HL-60 (cell line): ENCODE data around the gene NRF1.

Source experiments
- DNase-seq, 2 experiments: peaks; one replicate each; pipeline ENCODE4 v3.0.0-alpha.2; 2010 to 2020; ENCODE audit warnings: low read depth in 1 of 2, low spot score in 1 of 2
- H3K27ac ChIP-seq: fragments of 250-450 bp; sonication (Bioruptor Pico); replicated peaks from 2 replicates; pipeline ENCODE4 v1.5.1; 2020; ENCODE audit warnings: mild to moderate bottlenecking, moderate library complexity
- H3K27me3 ChIP-seq: fragments of 250-450 bp; sonication (Bioruptor Pico); 2 replicates; pipeline ENCODE4 v1.5.1; 2021; ENCODE audit warnings: mild to moderate bottlenecking, moderate library complexity; ENCODE audit not compliant: insufficient read depth, poor library complexity, severe bottlenecking
- H3K4me3 ChIP-seq: replicated peaks from 2 replicates; pipeline ENCODE4 v1.5.1; 2011; ENCODE audit warnings: mild to moderate bottlenecking, control low read depth, low read length; ENCODE audit not compliant: insufficient read depth
- GABPA ChIP-seq: IDR thresholded peaks from 2 replicates; pipeline ENCODE4 v1.6.1; 2012; ENCODE audit warnings: low read depth
- POLR2AphosphoS5 ChIP-seq: IDR thresholded peaks from 2 replicates; pipeline ENCODE4 v1.6.1; 2012; ENCODE audit warnings: low read depth
- REST ChIP-seq: IDR thresholded peaks from 2 replicates; pipeline ENCODE4 v1.6.1; 2012; ENCODE audit warnings: low read depth; ENCODE audit not compliant: insufficient replicate concordance
- SPI1 ChIP-seq: IDR thresholded peaks from 2 replicates; pipeline ENCODE4 v1.6.1; 2012; ENCODE audit warnings: low read depth, mild to moderate bottlenecking, borderline replicate concordance
- TF ChIP-seq, protein P1 (sequence below): IDR thresholded peaks from one replicate; pipeline ENCODE4 v1.5.1; 2011; ENCODE audit warnings: low read length, control low read depth, inconsistent platforms; ENCODE audit not compliant: insufficient read depth

NRF1 gene

DNA sequence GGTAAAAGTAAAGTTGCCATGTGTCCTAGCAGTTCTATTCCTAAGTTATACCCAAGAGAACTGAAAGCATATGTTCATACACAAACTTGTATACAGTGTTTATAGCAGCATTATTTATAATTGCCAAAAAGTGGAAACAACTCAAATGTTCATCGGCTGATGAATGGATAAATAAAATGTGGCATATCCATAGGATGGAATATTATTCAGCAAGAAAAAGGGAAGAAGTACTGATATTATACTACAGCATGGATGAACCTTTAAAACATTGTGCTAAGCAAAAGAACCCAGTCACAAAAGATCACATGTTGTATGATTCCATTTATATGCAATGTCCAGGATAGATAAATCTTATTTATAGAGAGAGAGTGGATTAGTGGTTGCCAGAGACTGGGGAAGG lies 68.9 kb downstream of the NRF1 start:
- H3K27me3 ChIP-seq = no peaks in the 10 kb centered on the region
- no peak for TF ChIP-seq GABPA
- no peak for TF ChIP-seq REST
- TF ChIP-seq, protein P1, sequence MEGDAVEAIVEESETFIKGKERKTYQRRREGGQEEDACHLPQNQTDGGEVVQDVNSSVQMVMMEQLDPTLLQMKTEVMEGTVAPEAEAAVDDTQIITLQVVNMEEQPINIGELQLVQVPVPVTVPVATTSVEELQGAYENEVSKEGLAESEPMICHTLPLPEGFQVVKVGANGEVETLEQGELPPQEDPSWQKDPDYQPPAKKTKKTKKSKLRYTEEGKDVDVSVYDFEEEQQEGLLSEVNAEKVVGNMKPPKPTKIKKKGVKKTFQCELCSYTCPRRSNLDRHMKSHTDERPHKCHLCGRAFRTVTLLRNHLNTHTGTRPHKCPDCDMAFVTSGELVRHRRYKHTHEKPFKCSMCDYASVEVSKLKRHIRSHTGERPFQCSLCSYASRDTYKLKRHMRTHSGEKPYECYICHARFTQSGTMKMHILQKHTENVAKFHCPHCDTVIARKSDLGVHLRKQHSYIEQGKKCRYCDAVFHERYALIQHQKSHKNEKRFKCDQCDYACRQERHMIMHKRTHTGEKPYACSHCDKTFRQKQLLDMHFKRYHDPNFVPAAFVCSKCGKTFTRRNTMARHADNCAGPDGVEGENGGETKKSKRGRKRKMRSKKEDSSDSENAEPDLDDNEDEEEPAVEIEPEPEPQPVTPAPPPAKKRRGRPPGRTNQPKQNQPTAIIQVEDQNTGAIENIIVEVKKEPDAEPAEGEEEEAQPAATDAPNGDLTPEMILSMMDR = no peak
- no peak for TF ChIP-seq SPI1
- TF ChIP-seq POLR2AphosphoS5 = no peak
- no peak overlapping the region for H3K27ac ChIP-seq
- no peak for DNase-seq
- H3K4me3 ChIP-seq = no peak overlapping the region

DNA sequence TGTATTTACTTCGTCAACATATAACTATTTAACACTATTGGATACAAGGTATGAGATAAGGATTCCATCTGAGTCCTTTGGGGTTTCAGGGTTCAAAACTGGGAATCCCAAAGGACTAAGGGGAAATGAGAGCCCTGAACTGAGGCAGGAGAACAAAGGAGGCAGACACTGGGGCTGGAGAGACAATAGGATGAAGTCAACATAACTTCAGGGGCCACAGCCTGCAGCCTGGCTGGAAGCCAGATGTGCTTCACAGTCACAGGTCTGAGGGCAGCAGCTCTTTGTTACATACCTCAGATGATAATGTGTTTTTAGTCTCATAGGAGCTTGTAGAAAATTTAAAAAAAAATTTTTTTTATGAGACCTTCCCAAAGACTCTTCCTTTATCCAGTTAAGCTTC lies 73.3 kb downstream of the NRF1 start:
- Histone ChIP-seq H3K27ac (no peak overlapping the region), H3K27me3 (no peaks in the 10 kb centered on the region), H3K4me3 (no peak overlapping the region)
- TF ChIP-seq REST (no peak), SPI1 (no peak), GABPA (no peak), POLR2AphosphoS5 (no peak)
- TF ChIP-seq, protein P1 = no peak
- no peak for DNase-seq

GRCh38 chr7:129686063-129686462 lies 74.5 kb downstream of the NRF1 start:
- no peak overlapping the region for H3K27ac ChIP-seq
- no peaks in the 10 kb centered on the region for H3K27me3 ChIP-seq
- DNase-seq = no peak

DNA sequence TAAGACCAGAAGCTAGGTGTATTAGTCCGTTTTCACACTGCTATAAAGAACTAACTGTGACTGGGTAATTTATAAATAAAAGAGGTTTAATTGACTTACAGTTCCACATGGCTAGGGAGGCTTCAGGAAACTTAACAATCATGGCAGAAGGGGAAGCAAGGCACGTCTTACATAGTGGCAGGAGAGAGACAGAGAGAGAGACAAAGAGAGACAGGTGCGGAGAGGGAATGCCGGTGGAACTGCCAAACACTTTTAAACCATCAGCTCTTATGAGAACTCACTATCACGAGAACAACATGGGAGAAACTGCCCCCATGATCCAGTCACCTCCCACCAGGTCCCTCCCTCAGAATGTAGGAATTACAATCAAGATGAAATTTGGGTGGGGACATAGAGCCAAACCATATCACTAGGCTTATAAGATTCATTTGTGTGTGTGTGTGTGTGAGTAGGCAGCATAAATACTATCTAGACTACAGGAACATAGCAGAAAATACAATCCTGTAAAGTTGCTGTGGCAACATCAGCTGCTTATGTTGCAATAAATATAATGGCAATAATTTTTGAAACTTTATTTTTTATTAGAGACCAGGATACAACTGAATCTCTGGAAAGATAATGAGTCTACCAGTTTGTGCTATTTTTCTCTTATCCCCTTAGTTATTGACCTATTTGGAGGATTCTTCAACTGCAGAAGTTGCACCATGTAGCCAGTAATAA lies 77.1 kb downstream of the NRF1 start:
- H3K27me3 ChIP-seq = no peaks in the 10 kb centered on the region
- no peak overlapping the region for H3K27ac ChIP-seq
- TF ChIP-seq SPI1 = no peak
- TF ChIP-seq POLR2AphosphoS5 = no peak
- TF ChIP-seq, protein P1 = no peak
- no peak overlapping the region for H3K4me3 ChIP-seq
- no peak for DNase-seq

More at GRCh38 chr7:129686063-129686462, 74.5 kb downstream of the NRF1 start:
- H3K4me3 ChIP-seq = no peak overlapping the region
- TF ChIP-seq GABPA = no peak
- TF ChIP-seq POLR2AphosphoS5 = no peak
